HepG2 (cell line): ENCODE measurements around the gene BBS9. TPM values are rescaled to one million over a fixed set of nuclear protein-coding genes. Genes with fewer than 3 reads are reported as not detected.
A peak's percentile ranks its signal among the peaks of the same experiment; 100 is the strongest.

ENCODE experiments used
- ATAC-seq: fragments of 200-7000 bp; cut with Tn5 transposase; 3 replicates; pipeline ENCODE4 v1.9.1; 2020; ENCODE audit warnings: mild to moderate bottlenecking, moderate library complexity
- BruUV-seq: library from RNA; stranded (reverse); fragments of 400-500 nt; replicated peaks from 2 replicates; lab custom pipeline; 2021; lab: Mats Ljungman, UMichigan
- CTCF ChIA-PET: fragments of 300-600 bp; formaldehyde crosslinking; extraction: SDS; loops from one replicate; lab custom pipeline; 2021; ENCODE audit warnings: low total read pairs, inconsistent platforms, low intra/inter-chr PET ratio; lab: Yijun Ruan, JAX
- POLR2A ChIA-PET: fragments of 350-600 bp; sonication (Branson Sonifier 250); formaldehyde crosslinking; loops from one replicate; lab custom pipeline; 2020; ENCODE audit warnings: antibody characterized with exemption, inconsistent platforms; lab: Yijun Ruan, JAX
- DNase-seq: peaks from one replicate; pipeline ENCODE4 v3.0.0-alpha.2; 2015; ENCODE audit warnings: low spot score
- FAIRE-seq: peaks from 3 replicates; lab custom pipeline; 2011; peaks lifted over from hg19 to GRCh38; lab: Jason Lieb, UNC
- H2AFZ ChIP-seq: one replicate; pipeline ENCODE4 v1.6.1; 2011; ENCODE audit warnings: low read length, inconsistent platforms
- H3K27ac ChIP-seq: fragments of 300-600 bp; 3 replicates; pipeline ENCODE4 v1.8.0; 2011; ENCODE audit warnings: mixed run types, mild to moderate bottlenecking, mixed read lengths, low read length, inconsistent platforms; ENCODE audit not compliant: insufficient read depth; ENCODE audit errors: extremely low read length
- H3K27me3 ChIP-seq, 2 experiments: fragments of 200-600 bp in 1 of 2; 2 replicates in 1 of 2; 3 replicates in 1 of 2; pipeline versions ENCODE4 v1.6.0 to v1.8.0; 2011; ENCODE audit warnings: low read length in 2 of 2, mild to moderate bottlenecking in 2 of 2, moderate library complexity in 2 of 2, inconsistent platforms in 1 of 2; ENCODE audit not compliant: insufficient read depth in 2 of 2, control insufficient read depth in 1 of 2
- H3K36me3 ChIP-seq, 2 experiments: fragments of 200-600 bp in 1 of 2; replicated peaks in 1 of 2; 2 replicates in 1 of 2; 3 replicates in 1 of 2; pipeline versions ENCODE4 v1.5.1 to v1.8.0; 2011; ENCODE audit warnings: low read length in 2 of 2, inconsistent platforms in 1 of 2; ENCODE audit not compliant: insufficient read depth in 2 of 2, control insufficient read depth in 1 of 2
- H3K4me1 ChIP-seq: 2 replicates; pipeline ENCODE4 v1.5.1; 2012; ENCODE audit warnings: low read length, inconsistent platforms; ENCODE audit not compliant: insufficient read depth
- H3K4me2 ChIP-seq: 2 replicates; pipeline ENCODE4 v1.6.0; 2011; ENCODE audit warnings: low read depth, low read length, inconsistent platforms
- H3K4me3 ChIP-seq, 3 experiments: fragments of 200-600 bp in 1 of 3; sonication (generic), shearing (Covaris generic) in 1 of 3; replicated peaks in 1 of 3; 2 replicates each; pipeline ENCODE4 v1.5.1; 2011 to 2016; ENCODE audit warnings: low read length in 3 of 3, inconsistent platforms in 2 of 3, low read depth in 2 of 3, mild to moderate bottlenecking in 2 of 3, control low read depth in 1 of 3, mixed read lengths in 1 of 3; ENCODE audit not compliant: insufficient read depth in 1 of 3
- H3K79me2 ChIP-seq: one replicate; pipeline ENCODE4 v1.6.1; 2011; ENCODE audit warnings: low read length, inconsistent platforms; ENCODE audit not compliant: insufficient read depth
- H3K9ac ChIP-seq: 2 replicates; pipeline ENCODE4 v1.6.0; 2011; ENCODE audit warnings: mild to moderate bottlenecking, low read depth, low read length, inconsistent platforms; ENCODE audit not compliant: insufficient read depth
- H3K9me3 ChIP-seq: 2 replicates; pipeline ENCODE4 v1.5.1; 2012; ENCODE audit warnings: mild to moderate bottlenecking, low read length
- H4K20me1 ChIP-seq: 2 replicates; pipeline ENCODE4 v1.6.0; 2011; ENCODE audit warnings: inconsistent platforms, mild to moderate bottlenecking, low read length, moderate library complexity; ENCODE audit not compliant: insufficient read depth
- AHR ChIP-seq: IDR thresholded peaks from 2 replicates; pipeline ENCODE4 v1.6.1; 2018; ENCODE audit warnings: missing genetic modification reagents, missing compliant biosample characterization
- PRMT3 ChIP-seq: sonication (generic); formaldehyde crosslinking; IDR thresholded peaks from 2 replicates; pipeline ENCODE4 v1.8.1; 2022; ENCODE audit warnings: low read depth, mild to moderate bottlenecking, moderate library complexity, missing genetic modification reagents, borderline replicate concordance
- SAFB2 ChIP-seq: sonication (generic); formaldehyde crosslinking; IDR thresholded peaks from 2 replicates; pipeline ENCODE4 v1.5.1; 2020; ENCODE audit warnings: missing genetic modification reagents, low read depth, mild to moderate bottlenecking, borderline replicate concordance
- SIN3A ChIP-seq: IDR thresholded peaks from 2 replicates; pipeline ENCODE4 v1.6.1; 2011; ENCODE audit warnings: low read depth, mild to moderate bottlenecking, control low read depth, low read length, borderline replicate concordance
- SUZ12 ChIP-seq: fragments of 150-350 bp; IDR thresholded peaks from 2 replicates; pipeline ENCODE4 v1.6.1; 2014; ENCODE audit warnings: low read depth, low read length
- TEAD3 ChIP-seq: optimal IDR thresholded peaks from 2 replicates; pipeline ENCODE3; 2016; ENCODE audit warnings: borderline replicate concordance
- THAP8 ChIP-seq: sonication (generic); formaldehyde crosslinking; IDR thresholded peaks from 2 replicates; pipeline ENCODE4 v1.5.1; 2020; ENCODE audit warnings: missing genetic modification reagents, mild to moderate bottlenecking, borderline replicate concordance
- ZBED4 ChIP-seq: sonication (generic); formaldehyde crosslinking; IDR thresholded peaks from 2 replicates; pipeline ENCODE4 v1.4.0; 2020; ENCODE audit warnings: missing genetic modification reagents, borderline replicate concordance
- ZMYM3 ChIP-seq: sonication (generic); formaldehyde crosslinking; IDR thresholded peaks from 2 replicates; pipeline ENCODE4 v1.5.1; 2020; ENCODE audit warnings: mild to moderate bottlenecking, missing genetic modification reagents
- WGBS: methylation state at CpG from one replicate; pipeline ENCODE4 v1.1.6; 2017; ENCODE audit warnings: low lambda C conversion rate; 5-methylcytosine and 5-hydroxymethylcytosine counted together
- in situ Hi-C: cut with HindIII; loops from 2 replicates; pipeline ENCODE4 v1.10.0; 2017; ENCODE audit warnings: low pct_unique_long_range_greater_than_20kb; ENCODE audit not compliant: extremely low pct_ligation_motif_present
- intact Hi-C: fragments of 100-400 bp; cut with micrococcal nuclease; formaldehyde crosslinking; loops from one replicate; pipeline ENCODE4 v1.10.0; 2022; ENCODE audit not compliant: unreplicated experiment
- polyA plus RNA-seq, 8 experiments: library from polyadenylated mRNA; depleted of rRNA in 3 of 8; stranded (reverse) in 7 of 8; unstranded in 1 of 8; fragments of >200 nt; fragmentation: Illumina TruSeq in 4 of 8; extraction: Trizol in 4 of 8; gene quantifications; 2 replicates each; pipeline versions ENCODE4 v1.2.1 to v1.2.3, GENCODE V29; 2011 to 2016; ENCODE audit warnings: low read depth in 4 of 8, missing spikeins in 1 of 8, mixed read lengths in 1 of 8; ENCODE audit not compliant: insufficient read depth in 1 of 8
- total RNA-seq, 5 experiments: library from RNA; depleted of rRNA; stranded (reverse); fragments of >200 nt; fragmentation: Illumina TruSeq; extraction: Trizol; gene quantifications; 2 replicates each; pipeline ENCODE4 v1.2.3, GENCODE V29; 2016; ENCODE audit warnings: low read depth in 1 of 5
- TF ChIP-seq, protein P1 (sequence below): sonication (generic); formaldehyde crosslinking; IDR thresholded peaks from 2 replicates; pipeline ENCODE4 v1.8.1; 2023; ENCODE audit warnings: missing genetic modification reagents, inconsistent platforms, borderline replicate concordance
- TF ChIP-seq, protein P2 (sequence below): sonication (generic); formaldehyde crosslinking; IDR thresholded peaks from 2 replicates; pipeline ENCODE4 v1.4.0; 2020; ENCODE audit warnings: missing genetic modification reagents
- TF ChIP-seq, protein P3 (sequence below): IDR thresholded peaks from 2 replicates; pipeline ENCODE4 v1.6.1; 2012; ENCODE audit warnings: low read length, improper control_type of control experiment

The BBS9 gene
- total and polyA plus RNA-seq, 2 of the 13 experiments (the other 11 are each of a cell fraction or from before 2014, with no cell fraction given) = 5.1 to 7.8 TPM

DNA sequence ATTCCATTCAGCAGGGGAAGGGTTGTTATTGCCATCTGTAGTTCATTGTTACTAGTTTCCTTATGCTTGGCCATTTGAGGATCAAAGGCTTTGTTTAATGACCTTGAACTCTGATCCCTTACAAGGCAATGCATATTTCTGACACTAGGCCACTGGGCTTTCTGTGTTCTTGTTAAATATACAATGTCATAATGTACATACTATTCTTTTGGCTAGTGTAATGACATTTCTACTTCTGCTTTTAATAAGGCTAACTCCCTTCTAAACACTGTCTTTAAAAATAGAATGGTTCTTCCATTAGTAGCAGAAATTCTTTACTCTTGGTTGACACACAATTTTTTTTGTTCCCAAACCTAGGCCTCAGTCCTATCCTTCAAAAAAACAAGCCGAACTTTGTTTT, 86.6 kb downstream of the BBS9 start:
- no peak overlapping the region for H2AFZ ChIP-seq
- ChIA-PET POLR2A (interaction anchor here (0.9 kb wide), 1 partner anchor 107 kb away, joined by 3 read pairs; no protein-coding TSS in a partner anchor), CTCF (no interaction called here)
- ATAC-seq (peak; percentile 89), DNase-seq (peak; percentile 98), FAIRE-seq (peak; percentile 83)
- no peaks in the 10 kb centered on the region for H3K36me3 ChIP-seq
- peak overlapping the region; percentile 85 for H3K27ac ChIP-seq
- H3K27me3 ChIP-seq = no peaks in the 10 kb centered on the region
- 6% methylated on average over 1 of the region's 1 CpG for WGBS
- H3K79me2 ChIP-seq = no peaks in the 10 kb centered on the region
- H3K9ac ChIP-seq = peak overlapping the region; percentile 45
- in situ Hi-C loops (no loop called here), intact Hi-C loops (loop anchor here (2.0 to 10.0 kb wide), 3 partner anchors 17 to 721 kb away; partner anchors contain the start of genes AVL9 and LSM5)
- no peaks in the 10 kb centered on the region for H4K20me1 ChIP-seq
- H3K4me1 ChIP-seq = peaks cover 74% of the 10 kb centered on the region
- H3K9me3 ChIP-seq = peaks cover 19% of the 10 kb centered on the region
- no TSS peak for BruUV-seq
- H3K4me2 ChIP-seq = peak overlapping the region; percentile 48; the same call in 1 of the 2 replicates
- 0 out of 6 replicates have a peak overlapping the region, but pooled peaks of 1 of the 3 experiments have one; percentile 17 for H3K4me3 ChIP-seq
- TF ChIP-seq, protein P1, sequence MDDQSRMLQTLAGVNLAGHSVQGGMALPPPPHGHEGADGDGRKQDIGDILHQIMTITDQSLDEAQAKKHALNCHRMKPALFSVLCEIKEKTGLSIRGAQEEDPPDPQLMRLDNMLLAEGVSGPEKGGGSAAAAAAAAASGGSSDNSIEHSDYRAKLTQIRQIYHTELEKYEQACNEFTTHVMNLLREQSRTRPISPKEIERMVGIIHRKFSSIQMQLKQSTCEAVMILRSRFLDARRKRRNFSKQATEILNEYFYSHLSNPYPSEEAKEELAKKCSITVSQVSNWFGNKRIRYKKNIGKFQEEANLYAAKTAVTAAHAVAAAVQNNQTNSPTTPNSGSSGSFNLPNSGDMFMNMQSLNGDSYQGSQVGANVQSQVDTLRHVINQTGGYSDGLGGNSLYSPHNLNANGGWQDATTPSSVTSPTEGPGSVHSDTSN (CRISPR knock-in tag) = no peak
- TF ChIP-seq ZMYM3 (CRISPR knock-in tag) = peak; percentile 61; the same call in 1 of the 2 replicates
- TF ChIP-seq SIN3A = no peak
- TF ChIP-seq ZBED4 (CRISPR knock-in tag) = peak; percentile 79; the same call in 1 of the 2 replicates
- no peak for TF ChIP-seq AHR (CRISPR knock-in tag)
- TF ChIP-seq, protein P2, sequence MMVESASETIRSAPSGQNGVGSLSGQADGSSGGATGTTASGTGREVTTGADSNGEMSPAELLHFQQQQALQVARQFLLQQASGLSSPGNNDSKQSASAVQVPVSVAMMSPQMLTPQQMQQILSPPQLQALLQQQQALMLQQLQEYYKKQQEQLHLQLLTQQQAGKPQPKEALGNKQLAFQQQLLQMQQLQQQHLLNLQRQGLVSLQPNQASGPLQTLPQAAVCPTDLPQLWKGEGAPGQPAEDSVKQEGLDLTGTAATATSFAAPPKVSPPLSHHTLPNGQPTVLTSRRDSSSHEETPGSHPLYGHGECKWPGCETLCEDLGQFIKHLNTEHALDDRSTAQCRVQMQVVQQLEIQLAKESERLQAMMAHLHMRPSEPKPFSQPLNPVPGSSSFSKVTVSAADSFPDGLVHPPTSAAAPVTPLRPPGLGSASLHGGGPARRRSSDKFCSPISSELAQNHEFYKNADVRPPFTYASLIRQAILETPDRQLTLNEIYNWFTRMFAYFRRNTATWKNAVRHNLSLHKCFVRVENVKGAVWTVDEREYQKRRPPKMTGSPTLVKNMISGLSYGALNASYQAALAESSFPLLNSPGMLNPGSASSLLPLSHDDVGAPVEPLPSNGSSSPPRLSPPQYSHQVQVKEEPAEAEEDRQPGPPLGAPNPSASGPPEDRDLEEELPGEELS (CRISPR knock-in tag) = peak; percentile 79
- TF ChIP-seq, protein P3, sequence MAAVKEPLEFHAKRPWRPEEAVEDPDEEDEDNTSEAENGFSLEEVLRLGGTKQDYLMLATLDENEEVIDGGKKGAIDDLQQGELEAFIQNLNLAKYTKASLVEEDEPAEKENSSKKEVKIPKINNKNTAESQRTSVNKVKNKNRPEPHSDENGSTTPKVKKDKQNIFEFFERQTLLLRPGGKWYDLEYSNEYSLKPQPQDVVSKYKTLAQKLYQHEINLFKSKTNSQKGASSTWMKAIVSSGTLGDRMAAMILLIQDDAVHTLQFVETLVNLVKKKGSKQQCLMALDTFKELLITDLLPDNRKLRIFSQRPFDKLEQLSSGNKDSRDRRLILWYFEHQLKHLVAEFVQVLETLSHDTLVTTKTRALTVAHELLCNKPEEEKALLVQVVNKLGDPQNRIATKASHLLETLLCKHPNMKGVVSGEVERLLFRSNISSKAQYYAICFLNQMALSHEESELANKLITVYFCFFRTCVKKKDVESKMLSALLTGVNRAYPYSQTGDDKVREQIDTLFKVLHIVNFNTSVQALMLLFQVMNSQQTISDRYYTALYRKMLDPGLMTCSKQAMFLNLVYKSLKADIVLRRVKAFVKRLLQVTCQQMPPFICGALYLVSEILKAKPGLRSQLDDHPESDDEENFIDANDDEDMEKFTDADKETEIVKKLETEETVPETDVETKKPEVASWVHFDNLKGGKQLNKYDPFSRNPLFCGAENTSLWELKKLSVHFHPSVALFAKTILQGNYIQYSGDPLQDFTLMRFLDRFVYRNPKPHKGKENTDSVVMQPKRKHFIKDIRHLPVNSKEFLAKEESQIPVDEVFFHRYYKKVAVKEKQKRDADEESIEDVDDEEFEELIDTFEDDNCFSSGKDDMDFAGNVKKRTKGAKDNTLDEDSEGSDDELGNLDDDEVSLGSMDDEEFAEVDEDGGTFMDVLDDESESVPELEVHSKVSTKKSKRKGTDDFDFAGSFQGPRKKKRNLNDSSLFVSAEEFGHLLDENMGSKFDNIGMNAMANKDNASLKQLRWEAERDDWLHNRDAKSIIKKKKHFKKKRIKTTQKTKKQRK = no peak
- TF ChIP-seq SAFB2 = no peak
- TF ChIP-seq THAP8 (CRISPR knock-in tag) = no peak
- peak; percentile 87 for TF ChIP-seq TEAD3 (CRISPR knock-in tag)
- no peak for TF ChIP-seq PRMT3 (CRISPR knock-in tag)
- no peak for TF ChIP-seq SUZ12
